HepG2 (cell line): Measurements from ENCODE around the gene PALM. TPM values are rescaled to one million over a fixed set of nuclear protein-coding genes. Genes with fewer than 3 reads are reported as not detected.

Experiments
- ARHGAP35 ChIP-seq: sonication (generic); formaldehyde crosslinking; IDR thresholded peaks from 2 replicates; pipeline ENCODE4 v1.9.0; 2022; ENCODE audit warnings: mild to moderate bottlenecking, inconsistent platforms, moderate library complexity, missing genetic modification reagents, borderline replicate concordance
- ATF6 ChIP-seq: sonication (generic); formaldehyde crosslinking; conservative IDR thresholded peaks from 2 replicates; pipeline ENCODE4 v1.4.0; 2020; ENCODE audit warnings: missing genetic modification reagents
- FOSL2 ChIP-seq: sonication (generic); formaldehyde crosslinking; IDR thresholded peaks from 2 replicates; pipeline ENCODE4 v1.4.0; 2020; ENCODE audit warnings: missing genetic modification reagents
- HMGA1 ChIP-seq: sonication (generic); formaldehyde crosslinking; conservative IDR thresholded peaks from 2 replicates; pipeline ENCODE4 v1.4.0; 2020; ENCODE audit warnings: missing genetic modification reagents
- IKZF1 ChIP-seq: fragments of 450-650 bp; IDR thresholded peaks from 2 replicates; pipeline ENCODE4 v1.7.1; 2016
- NFKB2 ChIP-seq: sonication (generic); formaldehyde crosslinking; IDR thresholded peaks from 2 replicates; pipeline ENCODE4 v1.4.0; 2020; ENCODE audit warnings: missing genetic modification reagents, borderline replicate concordance
- NFKBIZ ChIP-seq: IDR thresholded peaks from 2 replicates; pipeline ENCODE4 v1.6.1; 2018; ENCODE audit warnings: missing genetic modification reagents, missing compliant biosample characterization
- NR0B2 ChIP-seq: sonication (generic); formaldehyde crosslinking; IDR thresholded peaks from 2 replicates; pipeline ENCODE4 v1.4.0; 2020; ENCODE audit warnings: mild to moderate bottlenecking, missing genetic modification reagents
- NR2F1 ChIP-seq, 2 experiments: fragments of 450-650 bp in 1 of 2; formaldehyde crosslinking in 1 of 2; IDR thresholded peaks; 2 replicates each; pipeline versions ENCODE4 v1.5.0 to v1.6.1; 2016 to 2020; ENCODE audit warnings: mild to moderate bottlenecking in 1 of 2, missing compliant biosample characterization in 1 of 2, missing genetic modification reagents in 1 of 2, moderate library complexity in 1 of 2
- SALL1 ChIP-seq: sonication (generic); formaldehyde crosslinking; IDR thresholded peaks from 2 replicates; pipeline ENCODE4 v1.8.0; 2022; ENCODE audit warnings: mild to moderate bottlenecking, missing genetic modification reagents
- SMARCC2 ChIP-seq: fragments of 450-650 bp; IDR thresholded peaks from 2 replicates; pipeline ENCODE4 v1.6.1; 2017; ENCODE audit warnings: antibody characterized with exemption, mild to moderate bottlenecking
- SP1 ChIP-seq, 2 experiments: fragments of 450-650 bp in 1 of 2; sonication (generic) in 1 of 2; formaldehyde crosslinking in 1 of 2; IDR thresholded peaks; 2 replicates each; pipeline versions ENCODE4 v1.4.0 to v1.6.1; 2016 to 2020; ENCODE audit warnings: missing genetic modification reagents in 1 of 2
- SP2 ChIP-seq: sonication (generic); formaldehyde crosslinking; IDR thresholded peaks from 2 replicates; pipeline ENCODE4 v1.5.1; 2020; ENCODE audit warnings: mild to moderate bottlenecking, missing genetic modification reagents
- SPEN ChIP-seq: sonication (generic); formaldehyde crosslinking; IDR thresholded peaks from 2 replicates; pipeline ENCODE4 v1.5.1; 2020; ENCODE audit warnings: low read depth, mild to moderate bottlenecking, missing genetic modification reagents
- TBX2 ChIP-seq: sonication (generic); formaldehyde crosslinking; IDR thresholded peaks from 2 replicates; pipeline ENCODE4 v1.5.0; 2020; ENCODE audit warnings: missing genetic modification reagents, mild to moderate bottlenecking, borderline replicate concordance
- YEATS2 ChIP-seq: sonication (generic); formaldehyde crosslinking; IDR thresholded peaks from 2 replicates; pipeline ENCODE4 v1.4.0; 2020; ENCODE audit warnings: missing genetic modification reagents, borderline replicate concordance
- ZBTB43 ChIP-seq: sonication (generic); formaldehyde crosslinking; conservative IDR thresholded peaks from 2 replicates; pipeline ENCODE4 v1.4.0; 2020; ENCODE audit warnings: missing genetic modification reagents
- ZFP90 ChIP-seq: sonication (generic); formaldehyde crosslinking; IDR thresholded peaks from 2 replicates; pipeline ENCODE4 v1.8.0; 2022; ENCODE audit warnings: missing genetic modification reagents, mild to moderate bottlenecking, inconsistent platforms, borderline replicate concordance
- ZFY ChIP-seq: sonication (generic); formaldehyde crosslinking; IDR thresholded peaks from 2 replicates; pipeline ENCODE4 v1.4.0; 2020; ENCODE audit warnings: missing genetic modification reagents
- ZNF12 ChIP-seq: sonication (generic); formaldehyde crosslinking; IDR thresholded peaks from 2 replicates; pipeline ENCODE4 v1.5.0; 2020; ENCODE audit warnings: missing genetic modification reagents
- ZNF446 ChIP-seq: sonication (generic); formaldehyde crosslinking; IDR thresholded peaks from 2 replicates; pipeline ENCODE4 v1.5.0; 2020; ENCODE audit warnings: mild to moderate bottlenecking, missing genetic modification reagents
- ZNF556 ChIP-seq: sonication (generic); formaldehyde crosslinking; IDR thresholded peaks from 2 replicates; pipeline ENCODE4 v1.4.0; 2020; ENCODE audit warnings: mild to moderate bottlenecking, missing genetic modification reagents, borderline replicate concordance
- ZNF589 ChIP-seq: sonication (generic); formaldehyde crosslinking; conservative IDR thresholded peaks from 2 replicates; pipeline ENCODE4 v1.8.0; 2022; ENCODE audit warnings: mild to moderate bottlenecking, moderate library complexity, missing genetic modification reagents
- ZNF644 ChIP-seq: IDR thresholded peaks from 2 replicates; pipeline ENCODE4 v1.6.1; 2016; ENCODE audit warnings: low read depth
- ZNF724P ChIP-seq: sonication (generic); formaldehyde crosslinking; IDR thresholded peaks from 2 replicates; pipeline ENCODE4 v1.8.0; 2022; ENCODE audit warnings: missing genetic modification reagents, borderline replicate concordance
- ZNF777 ChIP-seq: sonication (generic); formaldehyde crosslinking; IDR thresholded peaks from 2 replicates; pipeline ENCODE4 v1.4.0; 2020; ENCODE audit warnings: missing genetic modification reagents
- ZNF780A ChIP-seq: sonication (generic); formaldehyde crosslinking; IDR thresholded peaks from 2 replicates; pipeline ENCODE4 v1.8.0; 2022; ENCODE audit warnings: mild to moderate bottlenecking, missing genetic modification reagents, moderate library complexity
- ZNF788 ChIP-seq: sonication (generic); formaldehyde crosslinking; IDR thresholded peaks from 2 replicates; pipeline ENCODE4 v1.5.0; 2020; ENCODE audit warnings: mild to moderate bottlenecking, missing genetic modification reagents, borderline replicate concordance
- ZNF790 ChIP-seq: sonication (generic); formaldehyde crosslinking; IDR thresholded peaks from 2 replicates; pipeline ENCODE4 v1.8.0; 2022; ENCODE audit warnings: missing genetic modification reagents, mild to moderate bottlenecking, borderline replicate concordance
- polyA plus RNA-seq, 8 experiments: library from polyadenylated mRNA; depleted of rRNA in 3 of 8; stranded (reverse) in 7 of 8; unstranded in 1 of 8; fragments of >200 nt; fragmentation: Illumina TruSeq in 4 of 8; extraction: Trizol in 4 of 8; gene quantifications; 2 replicates each; pipeline versions ENCODE4 v1.2.1 to v1.2.3, GENCODE V29; 2011 to 2016; ENCODE audit warnings: low read depth in 4 of 8, missing spikeins in 1 of 8, mixed read lengths in 1 of 8; ENCODE audit not compliant: insufficient read depth in 1 of 8
- total RNA-seq, 5 experiments: library from RNA; depleted of rRNA; stranded (reverse); fragments of >200 nt; fragmentation: Illumina TruSeq; extraction: Trizol; gene quantifications; 2 replicates each; pipeline ENCODE4 v1.2.3, GENCODE V29; 2016; ENCODE audit warnings: low read depth in 1 of 5

Gene PALM
- total and polyA plus RNA-seq, 2 of the 13 experiments (the other 11 are each of a cell fraction or from before 2014, with no cell fraction given), result 4.0 to 9.7 TPM

- TF ChIP-seq ZNF724P (CRISPR knock-in tag) (peak; percentile 57; the same call in 1 of the 2 replicates), ZNF788 (CRISPR knock-in tag) (peak; percentile 59; the same call in 1 of the 2 replicates), NR2F1 (CRISPR knock-in tag; IDR thresholded peaks at IDR 0.05) (no peak), NR0B2 (0 out of 2 replicates have a peak, but pooled peaks have one; percentile 48), HMGA1 (CRISPR knock-in tag) (no peak), ZNF12 (CRISPR knock-in tag) (no peak), FOSL2 (CRISPR knock-in tag) (peak; percentile 42), SALL1 (CRISPR knock-in tag) (peak; percentile 47; the same call in 1 of the 2 replicates), ATF6 (no peak), ZNF777 (CRISPR knock-in tag) (peak; percentile 97), SP1 (IDR thresholded peaks at IDR 0.05) (no peak), SP1 (CRISPR knock-in tag; IDR thresholded peaks at IDR 0.05) (0 out of 2 replicates have a peak, but pooled peaks have one; percentile 35), ZNF780A (CRISPR knock-in tag) (no peak), ZNF644 (CRISPR knock-in tag) (no peak), ZNF589 (CRISPR knock-in tag) (no peak), NFKBIZ (no peak), IKZF1 (no peak), ZFP90 (CRISPR knock-in tag) (0 out of 2 replicates have a peak, but pooled peaks have one; percentile 38), ZNF556 (no peak), ZNF446 (CRISPR knock-in tag) (no peak), ARHGAP35 (CRISPR knock-in tag) (peak; percentile 37; the same call in 1 of the 2 replicates), NFKB2 (0 out of 2 replicates have a peak, but pooled peaks have one; percentile 40), SPEN (peak; percentile 59), YEATS2 (CRISPR knock-in tag) (no peak), ZNF790 (no peak), SMARCC2 (no peak), ZFY (CRISPR knock-in tag) (peak; percentile 77), ZBTB43 (CRISPR knock-in tag) (no peak), TBX2 (peak; percentile 75; the same call in 1 of the 2 replicates), SP2 (0 out of 2 replicates have a peak, but pooled peaks have one; percentile 25)
Observed at GRCh38 chr19:718991-719512, 10.3 kb downstream of the PALM start (continued).
